NCI-H1694 treated with DMSO at 0.1 percent for 48 hours (cell line): ENCODE measurements around the gene COL23A1.

ENCODE experiments used
- DNase-seq: peaks from one replicate; lab custom pipeline; 2025; lab: John Stamatoyannopoulos, UW

Gene COL23A1

GRCh38 chr5:178474562-178475184 is 115.5 kb downstream of the COL23A1 start:
- DNase-seq = no peak

GRCh38 chr5:178473854-178474253 is 116.3 kb downstream of the COL23A1 start:
- no peak for DNase-seq

GRCh38 chr5:178472138-178472537 is 118.1 kb downstream of the COL23A1 start:
- no peak for DNase-seq

DNA sequence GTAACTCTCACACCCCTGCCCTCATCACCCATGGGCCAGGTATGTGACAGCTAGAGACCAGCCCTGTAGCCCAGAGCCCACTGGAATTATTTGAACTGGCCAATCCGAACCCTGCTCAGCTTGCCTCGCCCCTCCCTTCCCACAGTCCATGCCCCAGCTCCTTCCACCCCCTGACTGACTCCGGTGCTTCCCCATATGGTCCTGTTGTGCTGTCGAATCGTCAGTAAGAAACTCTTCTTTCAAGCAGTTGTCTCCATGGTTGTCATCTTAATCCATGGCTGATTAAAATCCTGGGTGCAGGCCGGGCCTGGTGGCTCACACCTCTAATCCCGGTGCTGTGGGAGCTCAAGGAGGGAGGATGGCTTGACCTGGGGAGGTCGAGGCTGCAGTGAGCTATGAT is 118.5 kb downstream of the COL23A1 start:
- no peak for DNase-seq

DNA sequence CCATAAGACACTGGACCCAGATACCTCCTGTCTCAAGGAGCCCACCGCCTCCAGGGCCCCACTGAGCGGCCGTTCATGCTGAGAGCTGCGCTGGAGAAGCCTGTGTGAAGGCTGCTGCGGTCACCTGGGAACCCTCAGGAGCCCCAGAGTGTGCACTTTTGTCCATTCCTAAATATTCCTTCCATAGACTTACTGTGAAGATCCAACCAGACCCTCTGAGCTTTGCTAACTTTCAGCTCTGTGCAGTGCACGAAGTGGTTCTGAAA is 119.5 kb downstream of the COL23A1 start:
- no peak for DNase-seq

DNA sequence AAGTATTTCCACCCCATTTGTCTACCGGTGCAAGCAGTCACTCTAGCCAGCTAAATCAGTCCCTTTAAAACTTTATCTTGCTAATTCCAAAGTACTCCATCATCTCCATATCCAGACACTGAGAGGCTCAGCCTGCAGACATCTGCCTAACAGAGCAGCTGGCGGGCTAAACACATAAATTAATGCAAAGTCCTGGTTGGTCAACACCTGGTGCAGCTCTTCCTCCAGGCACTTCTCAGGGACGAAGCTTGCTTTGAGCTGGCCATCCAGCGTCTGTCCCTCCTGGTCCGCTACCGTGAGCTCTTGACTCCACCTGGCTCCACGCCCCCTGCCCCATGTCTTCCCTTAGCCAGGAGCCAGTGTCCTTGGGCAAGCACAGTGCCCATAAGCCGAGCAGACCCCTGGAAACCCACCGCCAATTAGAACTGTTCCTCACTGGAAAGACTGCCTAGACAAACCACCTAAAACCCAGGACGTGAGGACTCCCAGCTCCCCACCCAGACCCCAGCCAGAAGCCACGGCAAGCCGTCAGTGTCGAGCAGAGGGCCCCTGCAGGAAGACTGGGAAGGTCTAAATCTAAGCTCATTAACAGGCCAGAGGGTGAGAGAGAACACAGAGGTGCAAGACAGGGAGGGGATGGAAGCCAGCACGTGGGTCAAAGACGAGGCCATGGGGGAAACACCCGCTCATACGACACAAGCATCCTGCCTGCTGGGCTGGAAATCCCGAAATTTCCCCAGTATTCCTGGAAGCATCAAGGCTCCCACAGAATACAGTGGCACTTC is 120.0 kb downstream of the COL23A1 start:
- no peak for DNase-seq

GRCh38 chr5:178469011-178469974 is 120.9 kb downstream of the COL23A1 start:
- DNase-seq = no peak

DNA sequence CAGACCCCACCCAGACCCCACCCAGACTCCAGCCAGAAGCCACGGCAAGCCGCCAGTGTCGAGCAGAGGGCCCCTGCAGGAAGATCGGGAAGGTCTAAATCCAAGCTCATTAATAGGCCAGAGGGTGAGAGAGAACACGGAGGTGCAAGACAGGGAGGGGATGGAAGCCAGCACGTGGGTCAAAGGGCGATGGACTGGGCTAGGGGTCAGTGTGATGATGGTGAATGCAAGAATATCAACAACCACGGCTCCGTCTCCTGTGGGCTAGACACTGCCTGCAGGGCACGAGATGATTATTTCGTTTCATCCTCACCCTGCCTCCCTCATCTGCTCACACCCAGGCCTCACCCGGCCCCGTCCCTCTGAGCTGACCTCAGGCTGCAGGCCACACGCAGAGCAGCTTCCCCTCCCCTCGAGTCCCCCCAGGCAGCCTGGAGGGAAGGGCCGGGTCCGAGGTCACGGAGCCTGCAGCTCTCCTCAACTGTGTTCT is 122.0 kb downstream of the COL23A1 start:
- no peak for DNase-seq

DNA sequence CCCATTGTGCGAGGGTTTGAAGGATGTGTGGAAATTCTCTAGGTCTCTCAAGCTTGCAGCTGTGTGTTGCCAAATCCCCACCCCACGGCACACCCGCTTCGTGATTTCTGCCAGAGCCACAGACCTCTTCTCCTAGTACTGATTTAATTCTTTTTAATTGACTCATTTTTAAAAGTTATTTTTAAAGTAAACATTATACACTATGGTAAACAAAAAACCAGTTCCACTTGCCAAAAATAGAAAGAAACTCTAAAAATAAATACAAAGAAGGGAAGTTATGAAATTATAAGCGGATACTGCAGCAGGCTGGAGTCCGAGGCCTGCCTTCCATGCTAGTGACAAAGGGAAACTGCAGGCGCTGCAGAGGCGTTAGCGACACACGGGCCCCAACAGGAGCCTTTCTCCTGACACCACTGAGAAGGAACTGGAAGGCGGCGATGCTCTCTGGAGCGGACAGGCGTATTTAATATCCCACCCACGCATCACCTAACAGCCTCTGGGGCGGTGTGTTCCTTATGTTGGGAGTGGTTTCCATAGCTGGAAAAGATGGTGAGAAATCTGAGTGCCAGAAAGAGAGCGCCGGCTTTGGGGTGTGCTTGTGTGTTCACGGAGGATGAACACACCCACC is 122.5 kb downstream of the COL23A1 start:
- DNase-seq = no peak

GRCh38 chr5:178467205-178467567 is 123.0 kb downstream of the COL23A1 start:
- DNase-seq = no peak

- DNase-seq = no peak
Measured at GRCh38 chr5:178466342-178466741, 123.9 kb downstream of the COL23A1 start.

DNA sequence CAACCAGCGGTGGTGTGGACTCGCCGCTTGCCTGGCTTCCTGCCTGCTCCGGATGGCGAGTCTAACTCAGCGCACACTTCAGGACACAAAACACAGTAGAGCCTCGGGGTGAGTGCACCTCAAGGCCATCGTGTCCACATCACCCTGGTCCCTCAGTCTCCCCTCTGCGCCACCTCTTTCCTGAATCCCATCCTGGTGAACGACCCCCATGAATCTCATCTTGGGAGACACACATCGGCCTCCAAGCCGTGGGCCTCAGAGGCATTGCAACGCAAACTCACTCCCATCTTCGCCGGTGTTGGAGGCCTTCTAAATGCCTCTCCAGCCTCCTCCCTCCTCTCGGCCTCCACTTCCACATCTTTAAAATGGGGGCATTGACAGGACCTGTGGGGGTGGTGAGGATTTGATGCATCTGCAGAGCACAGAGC is 124.3 kb downstream of the COL23A1 start:
- DNase-seq = no peak

GRCh38 chr5:178465228-178465860 is 124.8 kb downstream of the COL23A1 start:
- no peak for DNase-seq

DNA sequence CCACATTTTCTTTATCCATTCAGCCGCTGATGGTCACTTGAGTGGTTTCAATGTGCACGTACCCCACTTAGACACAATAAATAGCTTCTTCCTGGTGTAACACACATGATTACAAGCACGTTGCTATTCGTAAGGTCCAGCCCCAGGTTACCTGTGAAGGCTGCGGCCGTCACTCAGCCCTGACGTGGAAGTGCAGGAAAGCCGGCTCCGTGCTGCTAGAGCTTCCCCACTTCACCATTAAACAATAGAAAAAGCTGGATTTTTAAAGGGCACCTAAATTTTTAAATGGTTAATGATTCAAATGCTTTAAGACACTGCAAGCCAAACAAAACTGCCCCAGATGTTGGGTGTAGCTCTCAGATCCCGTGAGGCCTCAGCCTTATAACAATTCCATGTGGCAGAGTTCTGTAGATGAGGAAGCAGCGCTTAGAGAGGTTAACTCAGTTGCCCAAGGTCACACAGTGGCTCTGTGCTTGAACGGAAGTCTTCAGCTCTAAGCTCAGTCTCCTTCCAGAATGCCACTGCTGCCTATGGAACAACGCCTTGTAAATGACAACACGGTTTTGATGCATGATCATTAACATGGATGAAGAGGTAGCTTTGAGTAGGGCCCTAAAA is 125.7 kb downstream of the COL23A1 start:
- DNase-seq = no peak

- DNase-seq = no peak
Measured at GRCh38 chr5:178463321-178464155, 126.7 kb downstream of the COL23A1 start.

DNA sequence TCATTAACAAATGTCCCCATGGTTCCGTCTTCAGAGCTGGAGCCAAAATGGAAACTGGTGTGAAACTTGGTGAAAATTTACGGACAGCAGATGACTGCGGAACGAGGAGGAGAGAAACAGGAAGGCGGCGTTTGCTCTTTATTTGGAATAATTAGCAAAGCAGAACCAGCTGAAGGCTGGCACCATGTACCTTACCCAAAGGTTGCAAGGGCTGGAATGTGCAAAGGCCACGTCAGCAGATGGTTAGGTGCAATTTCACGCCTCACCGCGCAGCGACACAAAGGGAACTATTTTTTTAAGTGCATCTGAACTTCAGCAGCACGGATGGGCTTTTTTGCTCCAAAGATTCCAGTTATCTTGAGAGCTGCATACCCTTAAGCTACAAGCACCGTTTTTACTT is 127.4 kb downstream of the COL23A1 start:
- DNase-seq = no peak

DNA sequence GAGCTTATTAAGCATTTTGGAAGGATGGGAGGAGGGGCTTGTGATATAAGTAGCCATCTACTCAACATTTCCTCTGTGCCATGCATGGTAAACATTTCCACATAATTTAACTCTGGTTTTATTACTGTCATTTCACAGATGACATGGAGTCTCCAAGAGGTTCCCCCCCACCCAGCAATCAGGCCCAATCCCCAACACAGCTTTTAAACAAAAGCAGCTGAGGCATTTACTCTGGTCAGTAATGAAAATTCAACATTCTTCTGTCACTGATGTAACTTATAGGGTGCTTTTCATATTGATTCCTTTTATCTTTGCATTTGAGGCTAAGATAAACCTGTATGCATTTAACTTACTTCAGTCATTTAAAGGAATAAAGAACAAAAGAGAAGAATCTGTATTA is 128.1 kb downstream of the COL23A1 start:
- DNase-seq = no peak

- DNase-seq = no peak
Measured at GRCh38 chr5:178461004-178461730, 129.0 kb downstream of the COL23A1 start.

DNA sequence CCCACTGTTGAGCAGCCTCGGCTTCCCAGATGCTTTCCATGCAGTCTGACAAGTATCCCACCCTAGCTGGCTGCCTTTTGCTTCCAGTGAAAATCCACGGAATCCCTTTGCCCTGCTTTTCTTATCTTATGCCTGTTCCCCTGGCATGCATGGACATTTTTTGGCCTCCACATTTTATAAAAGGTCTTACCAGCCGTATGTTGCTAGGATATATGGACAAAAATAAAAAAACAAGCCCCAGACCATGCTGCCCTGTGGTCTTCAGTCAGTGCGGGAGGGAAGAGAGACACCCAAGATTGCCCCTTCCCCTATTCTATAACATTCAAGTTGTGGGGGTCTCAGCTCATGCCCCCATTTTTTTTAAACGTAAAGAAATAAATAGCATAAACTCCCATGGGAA is 129.6 kb downstream of the COL23A1 start:
- DNase-seq = no peak

DNA sequence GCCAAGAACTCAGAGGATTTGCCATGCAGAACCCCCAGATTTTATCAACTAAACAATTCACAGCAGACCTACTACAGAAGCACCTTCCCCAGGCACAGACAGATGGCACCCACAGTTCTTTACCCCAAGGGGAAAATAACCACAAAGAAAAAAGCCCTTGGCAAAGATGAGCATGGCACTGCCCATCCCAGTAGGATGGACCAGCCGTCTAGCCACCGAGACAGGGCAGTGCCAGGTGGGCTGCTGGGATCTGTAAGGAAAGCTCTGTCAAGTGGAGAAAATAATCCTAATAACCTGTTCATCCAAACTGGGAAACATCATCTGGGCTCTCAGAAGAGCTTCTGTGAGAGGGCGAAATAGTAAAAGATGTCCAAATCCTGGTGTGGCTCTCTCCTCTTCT is 130.0 kb downstream of the COL23A1 start:
- no peak for DNase-seq
